IMR-90 (cell line): ENCODE measurements around the gene PIK3CB. TPM values are rescaled to one million over a fixed set of nuclear protein-coding genes. Genes with fewer than 3 reads are reported as not detected.

ENCODE experiments used
- ATAC-seq: fragments of 200-7000 bp; cut with Tn5 transposase; 2 replicates; pipeline ENCODE4 v1.9.1; 2020; ENCODE audit warnings: low read depth, mild to moderate bottlenecking, moderate library complexity
- BruUV-seq: library from RNA; stranded (reverse); fragments of 400-500 nt; replicated peaks from 2 replicates; lab custom pipeline; 2021; lab: Mats Ljungman, UMichigan
- CTCF ChIA-PET: fragments of 300-600 bp; formaldehyde crosslinking; extraction: SDS; loops from one replicate; lab custom pipeline; 2021; ENCODE audit warnings: antibody characterized with exemption; lab: Yijun Ruan, JAX
- POLR2A ChIA-PET: fragments of 300-600 bp; sonication (Branson Sonifier 250); formaldehyde crosslinking; loops from one replicate; lab custom pipeline; 2022; ENCODE audit warnings: antibody characterized with exemption; ENCODE audit not compliant: unreplicated experiment; lab: Charles Lee
- DNase-seq: peaks from one replicate; pipeline ENCODE4 v3.0.0; 2013
- H2AFZ ChIP-seq: replicated peaks from 2 replicates; pipeline ENCODE3; 2013; ENCODE audit warnings: low read length, mild to moderate bottlenecking; ENCODE audit not compliant: poor library complexity
- H2AK5ac ChIP-seq: 2 replicates; pipeline ENCODE4 v1.6.1; 2013; ENCODE audit warnings: low read depth, low read length, inconsistent platforms
- H2AK9ac ChIP-seq: replicated peaks from 2 replicates; pipeline ENCODE3; 2013; ENCODE audit warnings: mild to moderate bottlenecking, low read depth, low read length, moderate library complexity; ENCODE audit not compliant: poor library complexity
- H2BK120ac ChIP-seq: 2 replicates; pipeline ENCODE4 v1.6.1; 2013; ENCODE audit warnings: low read depth, low read length, inconsistent platforms
- H2BK15ac ChIP-seq: 3 replicates; pipeline ENCODE4 v1.6.1; 2013; ENCODE audit warnings: low read depth, low read length, inconsistent platforms
- H2BK20ac ChIP-seq: 2 replicates; pipeline ENCODE4 v1.6.1; 2013; ENCODE audit warnings: low read depth, mild to moderate bottlenecking, inconsistent platforms, low read length, moderate library complexity
- H2BK5ac ChIP-seq: 2 replicates; pipeline ENCODE4 v1.6.1; 2013; ENCODE audit warnings: mild to moderate bottlenecking, low read depth, low read length, inconsistent platforms; ENCODE audit not compliant: poor library complexity, severe bottlenecking
- H3K14ac ChIP-seq: replicated peaks from 2 replicates; pipeline ENCODE4 v1.6.1; 2013; ENCODE audit warnings: low read depth, low read length, inconsistent platforms
- H3K18ac ChIP-seq: 2 replicates; pipeline ENCODE4 v1.6.1; 2013; ENCODE audit warnings: low read depth, low read length, control low read depth
- H3K23ac ChIP-seq: 2 replicates; pipeline ENCODE4 v1.6.1; 2013; ENCODE audit warnings: low read depth, low read length, inconsistent platforms
- H3K27ac ChIP-seq: 2 replicates; pipeline ENCODE4 v1.5.1; 2013; ENCODE audit warnings: mild to moderate bottlenecking, control low read depth, low read length; ENCODE audit not compliant: insufficient read depth
- H3K27me3 ChIP-seq: 2 replicates; pipeline ENCODE4 v1.6.1; 2013; ENCODE audit warnings: low read length; ENCODE audit not compliant: control insufficient read depth, insufficient read depth
- H3K36me3 ChIP-seq: 2 replicates; pipeline ENCODE4 v1.6.1; 2013; ENCODE audit warnings: low read length, mixed read lengths; ENCODE audit not compliant: control insufficient read depth, insufficient read depth
- H3K4ac ChIP-seq: 2 replicates; pipeline ENCODE4 v1.6.1; 2013; ENCODE audit warnings: low read depth, low read length, inconsistent platforms
- H3K4me1 ChIP-seq: 2 replicates; pipeline ENCODE4 v1.6.1; 2013; ENCODE audit warnings: low read length, mixed read lengths; ENCODE audit not compliant: control insufficient read depth, insufficient read depth
- H3K4me2 ChIP-seq: 2 replicates; pipeline ENCODE4 v1.6.1; 2013; ENCODE audit warnings: low read depth, mild to moderate bottlenecking, control low read depth, low read length, moderate library complexity
- H3K4me3 ChIP-seq: 2 replicates; pipeline ENCODE4 v1.5.1; 2013; ENCODE audit warnings: low read depth, mild to moderate bottlenecking, control low read depth, low read length, moderate library complexity; ENCODE audit not compliant: insufficient read depth
- H3K56ac ChIP-seq: 2 replicates; pipeline ENCODE4 v1.6.1; 2013; ENCODE audit warnings: low read length, inconsistent platforms; ENCODE audit not compliant: insufficient read depth; ENCODE audit errors: extremely low read depth
- H3K79me1 ChIP-seq, 2 experiments: 2 replicates each; pipeline ENCODE4 v1.6.1; 2013; ENCODE audit warnings: low read length in 2 of 2, inconsistent platforms in 1 of 2, low read depth in 1 of 2
- H3K9ac ChIP-seq: 2 replicates; pipeline ENCODE4 v1.6.1; 2013; ENCODE audit warnings: low read depth, low read length, control low read depth
- H3K9me1 ChIP-seq: 2 replicates; pipeline ENCODE4 v1.6.1; 2013; ENCODE audit warnings: low read length, inconsistent platforms; ENCODE audit not compliant: insufficient read depth
- H3K9me3 ChIP-seq: 2 replicates; pipeline ENCODE4 v1.6.1; 2013; ENCODE audit warnings: low read length; ENCODE audit not compliant: control insufficient read depth, insufficient read depth
- H4K20me1 ChIP-seq: 2 replicates; pipeline ENCODE4 v1.6.1; 2013; ENCODE audit warnings: low read length, inconsistent platforms; ENCODE audit not compliant: insufficient read depth
- H4K5ac ChIP-seq: 2 replicates; pipeline ENCODE4 v1.6.1; 2013; ENCODE audit warnings: mild to moderate bottlenecking, low read depth, low read length, control low read depth
- H4K8ac ChIP-seq, 2 experiments: 2 replicates each; pipeline ENCODE4 v1.6.1; 2013; ENCODE audit warnings: low read depth in 2 of 2, low read length in 2 of 2, control low read depth in 1 of 2, inconsistent platforms in 1 of 2
- H4K91ac ChIP-seq: 2 replicates; pipeline ENCODE4 v1.6.1; 2013; ENCODE audit warnings: low read depth, low read length, inconsistent platforms; ENCODE audit not compliant: insufficient read depth
- BHLHE40 ChIP-seq: fragments of 150-350 bp; IDR thresholded peaks from 2 replicates; pipeline ENCODE4 v1.6.1; 2016; ENCODE audit warnings: mild to moderate bottlenecking, low read depth, low read length
- CEBPB ChIP-seq: IDR thresholded peaks from 2 replicates; pipeline ENCODE4 v1.6.1; 2012; ENCODE audit warnings: low read depth, low read length, improper control_type of control experiment
- CHD1 ChIP-seq: IDR thresholded peaks from 2 replicates; pipeline ENCODE4 v1.6.1; 2012; ENCODE audit warnings: low read depth, low read length, improper control_type of control experiment
- ELK1 ChIP-seq: fragments of 150-350 bp; IDR thresholded peaks from 2 replicates; pipeline ENCODE4 v1.6.1; 2016; ENCODE audit warnings: low read depth, mild to moderate bottlenecking, low read length, moderate library complexity, borderline replicate concordance
- FOS ChIP-seq: fragments of 150-350 bp; IDR thresholded peaks from 2 replicates; pipeline ENCODE4 v1.6.1; 2016; ENCODE audit warnings: low read depth, low read length
- MAFK ChIP-seq: IDR thresholded peaks from 2 replicates; pipeline ENCODE4 v1.6.1; 2012; ENCODE audit warnings: low read depth, low read length, improper control_type of control experiment
- MAZ ChIP-seq: IDR thresholded peaks from 2 replicates; pipeline ENCODE4 v1.6.1; 2012; ENCODE audit warnings: low read depth, mild to moderate bottlenecking, low read length, improper control_type of control experiment, moderate library complexity, borderline replicate concordance
- MXI1 ChIP-seq: IDR thresholded peaks from 2 replicates; pipeline ENCODE4 v1.6.1; 2012; ENCODE audit warnings: low read depth, mild to moderate bottlenecking, low read length, moderate library complexity, borderline replicate concordance
- NFE2L2 ChIP-seq: fragments of 150-350 bp; IDR thresholded peaks from 2 replicates; pipeline ENCODE4 v1.6.1; 2016; ENCODE audit warnings: low read depth, mild to moderate bottlenecking, low read length
- POLR2A ChIP-seq: IDR thresholded peaks from 2 replicates; pipeline ENCODE4 v1.6.1; 2012; ENCODE audit warnings: mild to moderate bottlenecking, low read depth, low read length
- RAD21 ChIP-seq: IDR thresholded peaks from 2 replicates; pipeline ENCODE4 v1.6.1; 2012; ENCODE audit warnings: low read length, improper control_type of control experiment
- RCOR1 ChIP-seq: IDR thresholded peaks from 2 replicates; pipeline ENCODE4 v1.6.1; 2012; ENCODE audit warnings: mild to moderate bottlenecking, low read length, improper control_type of control experiment; ENCODE audit not compliant: insufficient replicate concordance
- RFX5 ChIP-seq: IDR thresholded peaks from 2 replicates; pipeline ENCODE4 v1.8.0; 2012; ENCODE audit warnings: low read depth, mild to moderate bottlenecking, low read length, moderate library complexity
- SMC3 ChIP-seq: fragments of 150-350 bp; IDR thresholded peaks from 2 replicates; pipeline ENCODE4 v1.6.1; 2016; ENCODE audit warnings: low read depth, mild to moderate bottlenecking, antibody characterized with exemption, low read length, moderate library complexity
- USF2 ChIP-seq: fragments of 150-350 bp; IDR thresholded peaks from 2 replicates; pipeline ENCODE4 v1.6.1; 2017; ENCODE audit warnings: mild to moderate bottlenecking, antibody characterized with exemption, low read length, low read depth
- WGBS, 2 experiments: methylation state at CpG; one replicate each; pipeline versions ENCODE4 v1.1.5 to v1.1.7; 2013; ENCODE audit warnings: missing lambda C conversion rate in 2 of 2; ENCODE audit not compliant: insufficient read length in 1 of 2; ENCODE audit errors: extremely low coverage in 2 of 2; 5-methylcytosine and 5-hydroxymethylcytosine counted together
- dilution Hi-C: fragments of 300-500 bp; cut with HindIII; formaldehyde crosslinking; loops from one replicate; pipeline ENCODE4 v1.14.3; 2018; ENCODE audit warnings: low sequenced_read_pairs; ENCODE audit not compliant: unreplicated experiment
- in situ Hi-C: fragments of 300-500 bp; cut with MboI; formaldehyde crosslinking; loops from 3 replicates; pipeline ENCODE4 v1.14.3; 2019; ENCODE audit warnings: low sequenced_read_pairs, inconsistent platforms, mixed read lengths
- intact Hi-C: fragments of 100-400 bp; cut with micrococcal nuclease; formaldehyde crosslinking; loops from 2 replicates; pipeline ENCODE4 v1.10.0; 2022
- polyA plus RNA-seq, 3 experiments: library from polyadenylated mRNA; depleted of rRNA; stranded (reverse); fragments of >200 nt; gene quantifications; 2 replicates each; pipeline ENCODE4 v1.2.3, GENCODE V29; 2012; ENCODE audit warnings: low replicate concordance in 1 of 3
- total RNA-seq: library from RNA; depleted of rRNA; stranded (reverse); fragments of >200 nt; gene quantifications from 2 replicates; pipeline ENCODE4 v1.2.3, GENCODE V29; 2012
- TF ChIP-seq, protein P1 (sequence below): conservative IDR thresholded peaks from 2 replicates; pipeline ENCODE4 v1.5.1; 2012; ENCODE audit warnings: mild to moderate bottlenecking, low read depth, low read length, improper control_type of control experiment

PIK3CB gene
- total and polyA plus RNA-seq, 2 of the 4 experiments (the other 2 are of a cell fraction), result 6.3 to 6.8 TPM

DNA sequence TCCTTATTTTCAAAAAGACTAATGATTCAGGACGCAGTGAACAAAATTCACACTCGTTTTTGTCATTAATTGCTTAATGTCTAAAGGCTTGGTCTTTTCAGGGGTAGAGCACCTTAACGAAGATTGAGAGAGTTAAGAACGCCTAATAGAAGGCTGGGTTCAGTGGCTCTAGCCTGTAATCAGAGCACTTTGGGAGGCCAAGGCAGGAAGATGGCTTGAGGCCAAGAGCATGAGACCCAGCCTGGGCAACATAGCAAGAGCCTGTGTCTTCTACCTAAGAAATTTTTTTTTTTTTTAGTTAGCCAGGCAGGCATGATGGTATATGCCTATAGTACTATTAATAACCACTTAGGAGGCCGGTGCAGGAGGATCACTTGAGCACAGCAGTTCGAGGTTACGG, 7.5 kb downstream of the PIK3CB start:
- no peak overlapping the region for H4K91ac ChIP-seq
- no peak overlapping the region for H3K9ac ChIP-seq
- WGBS, 2 experiments, result 90% methylated on average over 5 of the region's 7 CpGs; no CpG with 5 or more reads in 1 of the 2 experiments
- H2AK5ac ChIP-seq, result no peak overlapping the region
- peaks cover 2% of the 10 kb centered on the region for H3K4me1 ChIP-seq
- no peak overlapping the region for H3K14ac ChIP-seq
- no peak overlapping the region for H2BK5ac ChIP-seq
- H3K27me3 ChIP-seq, result no peaks in the 10 kb centered on the region
- H3K56ac ChIP-seq, result no peak overlapping the region
- no peak overlapping the region for H2BK120ac ChIP-seq
- DNase-seq, result no peak
- no peak overlapping the region for H3K4ac ChIP-seq
- H3K9me1 ChIP-seq, result peaks cover 3% of the 10 kb centered on the region; the same call in 1 of the 2 replicates
- H3K18ac ChIP-seq, result no peak overlapping the region
- ChIA-PET CTCF (no interaction called here), POLR2A (no interaction called here)
- no peak overlapping the region for H2AK9ac ChIP-seq
- TF ChIP-seq MAFK (no peak), USF2 (no peak), MAZ (no peak), CEBPB (no peak), FOS (no peak), MXI1 (no peak), ELK1 (no peak), NFE2L2 (no peak), RCOR1 (no peak), SMC3 (no peak), BHLHE40 (no peak), CHD1 (no peak), RAD21 (no peak), RFX5 (no peak), POLR2A (no peak)
- TF ChIP-seq, protein P1, sequence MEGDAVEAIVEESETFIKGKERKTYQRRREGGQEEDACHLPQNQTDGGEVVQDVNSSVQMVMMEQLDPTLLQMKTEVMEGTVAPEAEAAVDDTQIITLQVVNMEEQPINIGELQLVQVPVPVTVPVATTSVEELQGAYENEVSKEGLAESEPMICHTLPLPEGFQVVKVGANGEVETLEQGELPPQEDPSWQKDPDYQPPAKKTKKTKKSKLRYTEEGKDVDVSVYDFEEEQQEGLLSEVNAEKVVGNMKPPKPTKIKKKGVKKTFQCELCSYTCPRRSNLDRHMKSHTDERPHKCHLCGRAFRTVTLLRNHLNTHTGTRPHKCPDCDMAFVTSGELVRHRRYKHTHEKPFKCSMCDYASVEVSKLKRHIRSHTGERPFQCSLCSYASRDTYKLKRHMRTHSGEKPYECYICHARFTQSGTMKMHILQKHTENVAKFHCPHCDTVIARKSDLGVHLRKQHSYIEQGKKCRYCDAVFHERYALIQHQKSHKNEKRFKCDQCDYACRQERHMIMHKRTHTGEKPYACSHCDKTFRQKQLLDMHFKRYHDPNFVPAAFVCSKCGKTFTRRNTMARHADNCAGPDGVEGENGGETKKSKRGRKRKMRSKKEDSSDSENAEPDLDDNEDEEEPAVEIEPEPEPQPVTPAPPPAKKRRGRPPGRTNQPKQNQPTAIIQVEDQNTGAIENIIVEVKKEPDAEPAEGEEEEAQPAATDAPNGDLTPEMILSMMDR, result no peak
- in situ Hi-C loops (no loop called here), dilution Hi-C loops (no loop called here), intact Hi-C loops (no loop called here)
- H3K23ac ChIP-seq, result no peak overlapping the region
- H4K5ac ChIP-seq, result no peak overlapping the region
- H3K4me3 ChIP-seq, result no peak overlapping the region
- H3K4me2 ChIP-seq, result no peak overlapping the region
- no peak for ATAC-seq
- peaks cover 25 to 59% of the 10 kb centered on the region in 2 experiments for H3K79me1 ChIP-seq
- no peak overlapping the region for H4K8ac ChIP-seq
- BruUV-seq, result no TSS peak
- H3K9me3 ChIP-seq, result no peaks in the 10 kb centered on the region
- H4K20me1 ChIP-seq, result no peaks in the 10 kb centered on the region; the same call in 1 of the 2 replicates
- no peak overlapping the region for H2BK20ac ChIP-seq
- H3K36me3 ChIP-seq, result peaks cover 4% of the 10 kb centered on the region
- no peak overlapping the region for H2BK15ac ChIP-seq
- H2AFZ ChIP-seq, result no peak overlapping the region
- H3K27ac ChIP-seq, result no peak overlapping the region
